Dedifferentiated amniotic fluid mesenchymal stem cell (primary cell): ENCODE measurements around the gene GCNT2.
"Not testable (repeated sequence)": the region's sequence is repeated elsewhere in the genome, so short reads cannot be mapped to it uniquely, and the experiment has no call there.

Experiments used
- DNase-seq: peaks from one replicate; pipeline ENCODE4 v3.0.0-alpha.2; 2016; ENCODE audit errors: extremely low spot score

GCNT2 gene

GRCh38 chr6:10547809-10548208, 26.7 kb downstream of the GCNT2 start:
- DNase-seq, result no peak

GRCh38 chr6:10550764-10551163, 29.6 kb downstream of the GCNT2 start:
- DNase-seq, result no peak

- no peak for DNase-seq
Observed at GRCh38 chr6:10552270-10552810, 31.2 kb downstream of the GCNT2 start.

- no peak for DNase-seq
Observed at GRCh38 chr6:10553871-10554270, 32.7 kb downstream of the GCNT2 start.

GRCh38 chr6:10554826-10555225, 33.7 kb downstream of the GCNT2 start:
- no peak for DNase-seq

GRCh38 chr6:10555625-10556309, 34.6 kb downstream of the GCNT2 start:
- DNase-seq, result peak; percentile 29

GRCh38 chr6:10556589-10556988, 35.4 kb downstream of the GCNT2 start:
- no peak for DNase-seq

- DNase-seq, result no peak
Observed at GRCh38 chr6:10556992-10557391, 35.8 kb downstream of the GCNT2 start.

GRCh38 chr6:10557913-10558312, 36.8 kb downstream of the GCNT2 start:
- DNase-seq, result no peak

- DNase-seq, result no peak
Observed at GRCh38 chr6:10558565-10558964, 37.4 kb downstream of the GCNT2 start.

- DNase-seq, result no peak
Observed at GRCh38 chr6:10559522-10560152, 38.5 kb downstream of the GCNT2 start.

- no peak for DNase-seq
Observed at GRCh38 chr6:10561611-10562199, 40.6 kb downstream of the GCNT2 start.

GRCh38 chr6:10564975-10565673, 44.0 kb downstream of the GCNT2 start:
- DNase-seq, result no peak

GRCh38 chr6:10565913-10566312, 44.8 kb downstream of the GCNT2 start:
- no peak for DNase-seq

GRCh38 chr6:10567256-10568026, 46.3 kb downstream of the GCNT2 start:
- DNase-seq, result no peak

GRCh38 chr6:10569392-10570127, 48.4 kb downstream of the GCNT2 start:
- DNase-seq, result no peak

- DNase-seq, result not testable (repeated sequence)
Observed at GRCh38 chr6:10575519-10575918, 54.4 kb downstream of the GCNT2 start.

- DNase-seq, result no peak
Observed at GRCh38 chr6:10576226-10576625, 55.1 kb downstream of the GCNT2 start.

GRCh38 chr6:10577112-10577511, 56.0 kb downstream of the GCNT2 start:
- DNase-seq, result no peak

- DNase-seq, result no peak
Observed at GRCh38 chr6:10578723-10579122, 57.6 kb downstream of the GCNT2 start.

- no peak for DNase-seq
Observed at GRCh38 chr6:10579803-10580202, 58.7 kb downstream of the GCNT2 start.
